H1 (cell line): ENCODE results near the gene HS2ST1. TPM values are rescaled to one million over a fixed set of nuclear protein-coding genes. Genes with fewer than 3 reads are reported as not detected.
A peak's percentile ranks its signal among the peaks of the same experiment; 100 is the strongest.

Experiments used
- CTCF ChIA-PET: fragments of 300-600 bp; sonication (Branson Sonifier 250); formaldehyde crosslinking; loops from one replicate; lab custom pipeline; 2021; ENCODE audit not compliant: partially characterized antibody; lab: Charles Lee
- POLR2A ChIA-PET: fragments of 300-600 bp; sonication (Branson Sonifier 250); formaldehyde crosslinking; loops from one replicate; lab custom pipeline; 2021; ENCODE audit warnings: inconsistent platforms; ENCODE audit not compliant: partially characterized antibody; lab: Charles Lee
- DNase-seq, 2 experiments: peaks; one replicate each; pipeline versions ENCODE4 v3.0.0 to v3.0.0-alpha.2; 2010 to 2022; ENCODE audit warnings: low spot score in 2 of 2, low read depth in 1 of 2, mixed read lengths in 1 of 2
- FAIRE-seq: peaks from 2 replicates; lab custom pipeline; 2011; peaks lifted over from hg19 to GRCh38; lab: Jason Lieb, UNC
- H2AFZ ChIP-seq: 2 replicates; pipeline ENCODE4 v1.8.1; 2012; ENCODE audit warnings: low read length, inconsistent platforms
- H2AK5ac ChIP-seq: 2 replicates; pipeline ENCODE4 v1.6.1; 2013; ENCODE audit warnings: low read depth, low read length
- H2BK120ac ChIP-seq: replicated peaks from 2 replicates; pipeline ENCODE3; 2013; ENCODE audit warnings: low read depth, low read length, inconsistent platforms
- H2BK12ac ChIP-seq: 2 replicates; pipeline ENCODE4 v1.6.1; 2013; ENCODE audit warnings: low read depth, low read length
- H2BK15ac ChIP-seq: 2 replicates; pipeline ENCODE4 v1.6.1; 2013; ENCODE audit warnings: low read length
- H2BK20ac ChIP-seq: 2 replicates; pipeline ENCODE4 v1.6.1; 2013; ENCODE audit warnings: low read length
- H2BK5ac ChIP-seq: 2 replicates; pipeline ENCODE4 v1.6.1; 2013; ENCODE audit warnings: low read depth, low read length
- H3K14ac ChIP-seq: 2 replicates; pipeline ENCODE4 v1.6.1; 2013; ENCODE audit warnings: inconsistent platforms; ENCODE audit not compliant: insufficient read length
- H3K18ac ChIP-seq: 2 replicates; pipeline ENCODE4 v1.6.1; 2013; ENCODE audit warnings: low read length; ENCODE audit errors: extremely low read depth
- H3K23ac ChIP-seq: 2 replicates; pipeline ENCODE4 v1.6.1; 2013; ENCODE audit warnings: inconsistent platforms; ENCODE audit not compliant: insufficient read length
- H3K23me2 ChIP-seq: 2 replicates; pipeline ENCODE4 v1.6.1; 2013; ENCODE audit warnings: low read depth, low read length
- H3K27ac ChIP-seq: 2 replicates; pipeline ENCODE4 v1.6.1; 2011; ENCODE audit warnings: low read depth, low read length, inconsistent platforms
- H3K27me3 ChIP-seq, 4 experiments: replicated peaks in 1 of 4; 1 replicate in 1 of 4; 2 replicates in 3 of 4; pipeline versions ENCODE4 v1.6.1 to v1.8.1; 2011 to 2013; ENCODE audit warnings: low read length in 3 of 4, mild to moderate bottlenecking in 3 of 4, inconsistent platforms in 2 of 4, mixed read lengths in 2 of 4, moderate library complexity in 1 of 4; ENCODE audit not compliant: control insufficient read depth in 3 of 4, insufficient read depth in 3 of 4; ENCODE audit errors: extremely low read depth in 1 of 4
- H3K36me3 ChIP-seq, 4 experiments: 2 replicates each; pipeline versions ENCODE4 v1.6.1 to v1.8.1; 2011 to 2013; ENCODE audit warnings: mild to moderate bottlenecking in 4 of 4, low read length in 3 of 4, moderate library complexity in 2 of 4, control low read depth in 1 of 4, inconsistent platforms in 1 of 4; ENCODE audit not compliant: insufficient read depth in 4 of 4, control insufficient read depth in 2 of 4
- H3K4ac ChIP-seq: replicated peaks from 2 replicates; pipeline ENCODE3; 2013; ENCODE audit warnings: low read length, low read depth, mixed read lengths, inconsistent platforms; ENCODE audit not compliant: insufficient read length
- H3K4me1 ChIP-seq, 4 experiments: replicated peaks in 1 of 4; 1 replicate in 1 of 4; 2 replicates in 3 of 4; pipeline versions ENCODE4 v1.6.1 to v1.8.1; 2011 to 2013; ENCODE audit warnings: low read length in 3 of 4, inconsistent platforms in 2 of 4, mixed read lengths in 1 of 4; ENCODE audit not compliant: insufficient read depth in 4 of 4, control insufficient read depth in 3 of 4
- H3K4me2 ChIP-seq, 2 experiments: 2 replicates each; pipeline versions ENCODE4 v1.6.1 to v1.8.1; 2011 to 2013; ENCODE audit warnings: low read depth in 2 of 2, low read length in 2 of 2, control low read depth in 1 of 2, inconsistent platforms in 1 of 2, mild to moderate bottlenecking in 1 of 2; ENCODE audit not compliant: insufficient read depth in 1 of 2
- H3K4me3 ChIP-seq, 4 experiments: fragments of 200-600, 300-600 bp in 1 of 4; sonication (generic), shearing (Covaris generic), sonication (Bioruptor Twin) in 1 of 4; 2 replicates each; pipeline versions ENCODE4 v1.5.1 to v1.8.1; 2011 to 2016; ENCODE audit warnings: low read length in 4 of 4, low read depth in 3 of 4, control low read depth in 2 of 4, inconsistent platforms in 2 of 4, mild to moderate bottlenecking in 2 of 4, mixed read lengths in 1 of 4, moderate library complexity in 1 of 4; ENCODE audit not compliant: insufficient read depth in 2 of 4; ENCODE audit errors: extremely low read depth in 1 of 4
- H3K56ac ChIP-seq: replicated peaks from 2 replicates; pipeline ENCODE3; 2013; ENCODE audit warnings: low read depth, mild to moderate bottlenecking, mixed read lengths, low read length, inconsistent platforms; ENCODE audit not compliant: insufficient read length
- H3K79me1 ChIP-seq: 2 replicates; pipeline ENCODE4 v1.6.1; 2013; ENCODE audit warnings: low read depth, low read length, control low read depth
- H3K79me2 ChIP-seq, 2 experiments: 2 replicates each; pipeline versions ENCODE4 v1.6.1 to v1.8.1; 2012 to 2013; ENCODE audit warnings: low read length in 2 of 2, mild to moderate bottlenecking in 2 of 2, inconsistent platforms in 1 of 2; ENCODE audit not compliant: insufficient read depth in 2 of 2, control insufficient read depth in 1 of 2
- H3K9ac ChIP-seq, 4 experiments: replicated peaks in 1 of 4; 1 replicate in 1 of 4; 2 replicates in 3 of 4; pipeline versions ENCODE4 v1.6.1 to v1.8.1; 2011 to 2013; ENCODE audit warnings: low read depth in 3 of 4, low read length in 3 of 4, control low read depth in 2 of 4, mild to moderate bottlenecking in 2 of 4, moderate library complexity in 2 of 4, inconsistent platforms in 1 of 4; ENCODE audit errors: extremely low read depth in 1 of 4
- H3K9me3 ChIP-seq, 2 experiments: 2 replicates each; pipeline versions ENCODE4 v1.6.1 to v1.8.1; 2012 to 2013; ENCODE audit warnings: mild to moderate bottlenecking in 2 of 2, moderate library complexity in 2 of 2, control low read depth in 1 of 2, inconsistent platforms in 1 of 2, low read depth in 1 of 2, low read length in 1 of 2, mixed read lengths in 1 of 2; ENCODE audit not compliant: insufficient read depth in 2 of 2
- H4K20me1 ChIP-seq, 2 experiments: replicated peaks in 1 of 2; 2 replicates each; pipeline versions ENCODE3 to v1.8.1; 2011 to 2013; ENCODE audit warnings: inconsistent platforms in 2 of 2, low read length in 2 of 2, mild to moderate bottlenecking in 1 of 2; ENCODE audit not compliant: insufficient read depth in 2 of 2, control insufficient read depth in 1 of 2
- H4K5ac ChIP-seq: 2 replicates; pipeline ENCODE4 v1.6.1; 2013; ENCODE audit warnings: low read length, low read depth, mixed read lengths, inconsistent platforms; ENCODE audit not compliant: insufficient read length
- H4K8ac ChIP-seq: 2 replicates; pipeline ENCODE4 v1.8.0; 2013; ENCODE audit warnings: mild to moderate bottlenecking, moderate library complexity, low read length, inconsistent platforms; ENCODE audit not compliant: insufficient read depth; ENCODE audit errors: extremely low read depth
- H4K91ac ChIP-seq: replicated peaks from 2 replicates; pipeline ENCODE3; 2013; ENCODE audit warnings: low read length, mixed read lengths, inconsistent platforms; ENCODE audit not compliant: insufficient read length
- BCL11A ChIP-seq, 2 experiments: IDR thresholded peaks; one replicate each; pipeline ENCODE4 v1.6.1; 2011; ENCODE audit warnings: low read depth in 2 of 2, low read length in 2 of 2, mild to moderate bottlenecking in 2 of 2
- CHD2 ChIP-seq: IDR thresholded peaks from 2 replicates; pipeline ENCODE4 v1.6.1; 2012; ENCODE audit warnings: low read length, improper control_type of control experiment
- CTBP2 ChIP-seq: IDR thresholded peaks from 2 replicates; pipeline ENCODE4 v1.7.0; 2011; ENCODE audit warnings: borderline replicate concordance, mild to moderate bottlenecking, moderate library complexity, mixed read lengths, low read length; ENCODE audit not compliant: insufficient read depth, insufficient read length
- HDAC6 ChIP-seq: IDR thresholded peaks from one replicate; pipeline ENCODE4 v1.7.1; 2012; ENCODE audit warnings: low read depth, mild to moderate bottlenecking, inconsistent platforms, low read length, moderate library complexity
- JUN ChIP-seq: IDR thresholded peaks from 2 replicates; pipeline ENCODE4 v1.6.1; 2011; ENCODE audit warnings: low read depth, mild to moderate bottlenecking, improper control_type of control experiment, low read length
- JUND ChIP-seq: IDR thresholded peaks from 2 replicates; pipeline ENCODE4 v1.6.1; 2011; ENCODE audit warnings: mild to moderate bottlenecking, improper control_type of control experiment, low read length
- MAFK ChIP-seq: IDR thresholded peaks from 2 replicates; pipeline ENCODE4 v1.6.1; 2012; ENCODE audit warnings: low read depth, mild to moderate bottlenecking, improper control_type of control experiment, low read length
- POLR2AphosphoS5 ChIP-seq: IDR thresholded peaks from 2 replicates; pipeline ENCODE4 v1.6.1; 2011; ENCODE audit warnings: low read depth, low read length
- RFX5 ChIP-seq: IDR thresholded peaks from 2 replicates; pipeline ENCODE4 v1.6.1; 2011; ENCODE audit warnings: low read depth, low read length, improper control_type of control experiment, borderline replicate concordance
- RNF2 ChIP-seq: fragments of 200-900, 300-1000 bp; sonication (generic); IDR thresholded peaks from 2 replicates; pipeline ENCODE4 v1.7.1; 2016; ENCODE audit warnings: borderline replicate concordance, low read depth, mild to moderate bottlenecking, antibody characterized with exemption, low read length; ENCODE audit not compliant: poor library complexity, severe bottlenecking; ENCODE audit errors: missing control alignments
- RXRA ChIP-seq: IDR thresholded peaks from 2 replicates; pipeline ENCODE4 v1.6.1; 2011; ENCODE audit warnings: low read depth, mild to moderate bottlenecking, low read length, moderate library complexity; ENCODE audit not compliant: insufficient read depth
- SAP30 ChIP-seq: fragments of 300-600 bp; sonication (generic); IDR thresholded peaks from 2 replicates; pipeline ENCODE4 v1.7.1; 2012; ENCODE audit warnings: low read length, moderate library complexity, mild to moderate bottlenecking, inconsistent platforms; ENCODE audit not compliant: insufficient read depth, insufficient replicate concordance
- SRF ChIP-seq: IDR thresholded peaks from 2 replicates; pipeline ENCODE4 v1.6.1; 2011; ENCODE audit warnings: mild to moderate bottlenecking, low read depth, low read length, moderate library complexity
- TCF12 ChIP-seq: IDR thresholded peaks from 2 replicates; pipeline ENCODE4 v1.6.1; 2011; ENCODE audit warnings: low read depth, mild to moderate bottlenecking, low read length
- WGBS, 2 experiments: shearing (Covaris generic) in 1 of 2; methylation state at CpG; one replicate each; pipeline versions ENCODE4 v1.1.6 to v1.1.7; 2013 to 2015; ENCODE audit warnings: low lambda C conversion rate in 2 of 2, mixed read lengths in 2 of 2, inconsistent platforms in 1 of 2, low coverage in 1 of 2, missing lambda C conversion rate in 1 of 2; ENCODE audit not compliant: insufficient replicate concordance in 2 of 2, insufficient coverage in 1 of 2, insufficient read length in 1 of 2; ENCODE audit errors: extremely low coverage in 1 of 2, missing lambda C conversion rate in 1 of 2; 5-methylcytosine and 5-hydroxymethylcytosine counted together
- polyA plus RNA-seq, 7 experiments: library from polyadenylated mRNA; depleted of rRNA in 3 of 7; stranded (reverse) in 5 of 7; unstranded in 2 of 7; fragments of >200 nt in 5 of 7; fragments of 200-250 nt in 2 of 7; gene quantifications; 1 replicate in 5 of 7; 2 replicates in 1 of 7; 4 replicates in 1 of 7; pipeline versions ENCODE4 v1.2.1 to v1.2.3, GENCODE V29; 2011 to 2013; ENCODE audit warnings: missing spikeins in 2 of 7, mixed read lengths in 2 of 7
- total RNA-seq: library from RNA; stranded (reverse); fragmentation: NEBNext Ultra II Directional; extraction: Animal tissue kit (Norgen Biotek cat#: 25700); gene quantifications from 2 replicates; pipeline ENCODE4 v1.2.1, GENCODE V29; 2021

Gene HS2ST1
- total and polyA plus RNA-seq, 2 of the 8 experiments (the other 6 are each of a cell fraction or from before 2014, with no cell fraction given), result 5.2 to 28.3 TPM

DNA sequence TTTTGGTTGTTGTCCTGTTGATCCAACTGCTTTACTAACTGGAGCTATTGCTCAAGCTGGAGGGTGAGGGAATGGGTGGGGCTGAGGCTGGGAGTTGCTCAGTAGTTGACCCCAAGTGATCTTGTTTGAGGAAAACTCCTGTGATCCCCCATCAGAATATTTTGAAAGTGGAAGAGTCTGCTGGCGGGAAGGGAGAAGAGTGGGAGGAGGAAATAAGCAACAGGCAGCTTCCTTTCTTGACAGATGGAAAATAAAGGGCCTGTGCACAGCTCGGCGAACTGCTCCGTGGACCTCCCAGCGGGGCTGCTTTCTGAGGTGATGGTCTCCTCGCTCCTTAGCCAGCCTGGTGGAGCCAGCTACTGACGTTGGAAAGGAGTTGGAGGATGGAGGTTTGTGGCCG is 215.2 kb downstream of the HS2ST1 start:
- Histone ChIP-seq H4K5ac (no peak overlapping the region), H2AK5ac (no peak overlapping the region), H3K4me3 (no peak overlapping the region), H3K9ac (no peak overlapping the region), H3K27ac (no peak overlapping the region), H3K23me2 (peaks cover 3% of the 10 kb centered on the region; the same call in 1 of the 2 replicates), H4K91ac (no peak overlapping the region), H2BK5ac (no peak overlapping the region), H4K8ac (0 out of 2 replicates have a peak overlapping the region, but pooled peaks have one; percentile 72), H3K79me2 (no peaks in the 10 kb centered on the region), H2BK12ac (no peak overlapping the region), H3K4me1 (peaks cover 0 to 4% (median under 1%) of the 10 kb centered on the region in 4 experiments; a peak in 4 of 7 replicates), H2AFZ (no peak overlapping the region), H2BK20ac (no peak overlapping the region), H3K18ac (no peak overlapping the region), H3K23ac (no peak overlapping the region), H2BK15ac (no peak overlapping the region), H3K14ac (no peak overlapping the region), H3K4ac (no peak overlapping the region), H4K20me1 (no peaks in the 10 kb centered on the region), H3K56ac (no peak overlapping the region), H3K4me2 (no peak overlapping the region), H3K79me1 (no peaks in the 10 kb centered on the region), H3K9me3 (no peaks in the 10 kb centered on the region), H3K36me3 (no peaks in the 10 kb centered on the region), H2BK120ac (no peak overlapping the region), H3K27me3 (peaks cover 0 to 14% (median 11%) of the 10 kb centered on the region in 4 experiments; a peak in 5 of 7 replicates)
- ChIA-PET POLR2A (no interaction called here), CTCF (interaction anchor here (0.6 to 2.0 kb wide), 7 partner anchors 9 to 186 kb away, joined by 3 to 7 read pairs (median 4); no protein-coding TSS in a partner anchor)
- FAIRE-seq (no peak), DNase-seq (no peak)
- 88% methylated on average over 8 of the region's 8 CpGs; no CpG with 5 or more reads in 1 of the 2 experiments for WGBS, 2 experiments
- TF ChIP-seq JUND (no peak), HDAC6 (no peak), RNF2 (no peak), TCF12 (no peak), SAP30 (no peak), POLR2AphosphoS5 (no peak), JUN (no peak), MAFK (no peak), RXRA (no peak), SRF (no peak), BCL11A (IDR thresholded peaks at IDR 0.05; ENCODE audit: low read depth in 2 of 2, low read length in 2 of 2) (no peak), CTBP2 (no peak), CHD2 (no peak), RFX5 (no peak)
